K562 (cell line): ENCODE measurements around the gene GNG3. TPM values are rescaled to one million over a fixed set of nuclear protein-coding genes. Genes with fewer than 3 reads are reported as not detected.

Experiments used
- CTBP1 ChIP-seq: fragments of 450-650 bp; IDR thresholded peaks from 2 replicates; pipeline ENCODE4 v1.6.1; 2016; ENCODE audit warnings: borderline replicate concordance
- FOXP1 ChIP-seq: sonication (generic); formaldehyde crosslinking; IDR thresholded peaks from 2 replicates; pipeline ENCODE4 v1.8.0; 2022; ENCODE audit warnings: mild to moderate bottlenecking, missing genetic modification reagents
- GABPB1 ChIP-seq: sonication (generic); formaldehyde crosslinking; IDR thresholded peaks from 2 replicates; pipeline ENCODE4 v1.8.0; 2022; ENCODE audit warnings: mild to moderate bottlenecking, missing genetic modification reagents
- GABPB2 ChIP-seq: fragments of 250-450 bp; sonication (Bioruptor Pico); conservative IDR thresholded peaks from 2 replicates; pipeline ENCODE4 v1.5.1; 2021; ENCODE audit warnings: mild to moderate bottlenecking
- HDGF ChIP-seq: fragments of 450-650 bp; IDR thresholded peaks from 2 replicates; pipeline ENCODE4 v1.6.1; 2016
- HOXB6 ChIP-seq: fragments of 250-450 bp; sonication (Bioruptor Pico); IDR thresholded peaks from 2 replicates; pipeline ENCODE4 v1.5.1; 2022; ENCODE audit warnings: mild to moderate bottlenecking, borderline replicate concordance
- MCM3 ChIP-seq: fragments of 450-650 bp; IDR thresholded peaks from 2 replicates; pipeline ENCODE4 v1.6.1; 2016
- NFIX ChIP-seq: fragments of 250-450 bp; sonication (Bioruptor Pico); IDR thresholded peaks from 2 replicates; pipeline ENCODE4 v1.4.0; 2020; ENCODE audit warnings: low read depth, mild to moderate bottlenecking, moderate library complexity
- NONO ChIP-seq, 2 experiments: fragments of 200-400 bp in 1 of 2; fragments of 450-650 bp in 1 of 2; formaldehyde crosslinking in 1 of 2; IDR thresholded peaks; 2 replicates each; pipeline ENCODE4 v1.6.1; 2017; ENCODE audit warnings: low read depth in 2 of 2, mild to moderate bottlenecking in 2 of 2, moderate library complexity in 2 of 2, low read length in 1 of 2
- PATZ1 ChIP-seq: fragments of 250-450 bp; sonication (Bioruptor Pico); IDR thresholded peaks from 2 replicates; pipeline ENCODE4 v1.5.0; 2020; ENCODE audit warnings: mild to moderate bottlenecking, borderline replicate concordance
- SMC3 ChIP-seq: conservative IDR thresholded peaks from 2 replicates; pipeline ENCODE4 v1.6.1; 2011; ENCODE audit warnings: low read depth, low read length, improper control_type of control experiment; ENCODE audit not compliant: insufficient read depth
- STAT6 ChIP-seq: sonication (generic); formaldehyde crosslinking; IDR thresholded peaks from 2 replicates; pipeline ENCODE4 v1.8.1; 2023; ENCODE audit warnings: mild to moderate bottlenecking, missing genetic modification reagents
- TSC22D4 ChIP-seq: fragments of 450-650 bp; IDR thresholded peaks from 2 replicates; pipeline ENCODE4 v1.6.1; 2016; ENCODE audit warnings: missing genetic modification characterization, missing biosample characterization, control low read depth
- ZBTB7A ChIP-seq: IDR thresholded peaks from 2 replicates; pipeline ENCODE4 v1.6.1; 2011; ENCODE audit warnings: low read depth, mild to moderate bottlenecking, low read length, moderate library complexity, borderline replicate concordance; ENCODE audit not compliant: control insufficient read depth
- ZBTB8A ChIP-seq: fragments of 450-650 bp; IDR thresholded peaks from 2 replicates; pipeline ENCODE4 v1.6.1; 2018; ENCODE audit warnings: mild to moderate bottlenecking, moderate library complexity; ENCODE audit not compliant: partially characterized antibody
- ZNF316 ChIP-seq: fragments of 450-650 bp; IDR thresholded peaks from 2 replicates; pipeline ENCODE4 v1.6.1; 2016
- ZNF551 ChIP-seq: fragments of 250-450 bp; sonication (Bioruptor Pico); IDR thresholded peaks from 2 replicates; pipeline ENCODE4 v1.5.0; 2021; ENCODE audit warnings: mild to moderate bottlenecking, moderate library complexity
- polyA plus RNA-seq, 8 experiments: library from polyadenylated mRNA; depleted of rRNA in 4 of 8; stranded (reverse) in 5 of 8; unstranded in 3 of 8; fragments of >200 nt; fragmentation: Nextera tagmentation in 2 of 8; fragmentation: Illumina TruSeq in 1 of 8; extraction: Ambion mirVana in 2 of 8; extraction: Trizol in 1 of 8; gene quantifications; 2 replicates each; pipeline versions ENCODE4 v1.2.1 to v1.2.3, GENCODE V29; 2011 to 2014; ENCODE audit warnings: inconsistent platforms in 1 of 8, missing spikeins in 1 of 8
- total RNA-seq, 7 experiments: library from RNA; depleted of rRNA in 6 of 7; stranded (reverse); fragments of >200 nt in 6 of 7; fragmentation: Illumina TruSeq in 2 of 7; extraction: Trizol in 2 of 7; gene quantifications; 2 replicates each; pipeline versions ENCODE4 v1.2.1 to v1.2.3, GENCODE V29; 2011 to 2021; ENCODE audit warnings: low replicate concordance in 1 of 7
- TF ChIP-seq, protein P1 (sequence below): sonication (generic); formaldehyde crosslinking; IDR thresholded peaks from 2 replicates; pipeline ENCODE4 v1.8.0; 2023; ENCODE audit warnings: missing genetic modification reagents, mild to moderate bottlenecking, borderline replicate concordance

Gene GNG3
- total and polyA plus RNA-seq, 9 of the 15 experiments (the other 6 are each of a cell fraction or from before 2014, with no cell fraction given) = 0.07 TPM; not detected in 8

DNA sequence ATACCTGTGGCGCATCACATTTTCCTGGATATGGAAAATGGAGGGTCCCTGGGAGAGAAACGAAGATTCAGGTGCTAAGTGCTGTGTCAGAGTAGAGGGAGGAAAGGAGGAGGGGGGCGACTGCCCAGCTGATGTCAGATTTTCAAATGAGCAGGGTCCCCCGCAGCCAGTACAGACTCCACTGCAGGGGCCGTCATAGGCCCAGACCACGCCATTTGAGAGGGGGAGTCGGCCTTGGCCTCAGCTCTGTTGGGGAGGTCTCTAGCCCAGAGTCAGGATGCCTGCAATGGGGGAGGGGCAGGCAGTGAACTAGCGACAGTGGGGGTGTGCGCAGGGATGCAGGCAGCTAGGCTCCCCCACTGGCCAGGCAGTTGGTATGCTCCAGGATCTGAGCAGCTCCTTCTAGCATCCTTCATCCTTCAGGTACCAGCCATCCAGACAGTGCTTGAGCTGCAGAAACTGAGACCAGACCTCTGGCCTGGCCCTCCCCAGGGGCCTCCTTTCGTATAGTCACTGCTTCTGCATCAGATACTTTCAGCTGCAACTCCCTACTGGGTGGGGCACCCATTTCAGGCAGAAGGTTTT is at the start of gene GNG3, which contains the start of gene BSCL2 (continued):
- TF ChIP-seq, protein P1, sequence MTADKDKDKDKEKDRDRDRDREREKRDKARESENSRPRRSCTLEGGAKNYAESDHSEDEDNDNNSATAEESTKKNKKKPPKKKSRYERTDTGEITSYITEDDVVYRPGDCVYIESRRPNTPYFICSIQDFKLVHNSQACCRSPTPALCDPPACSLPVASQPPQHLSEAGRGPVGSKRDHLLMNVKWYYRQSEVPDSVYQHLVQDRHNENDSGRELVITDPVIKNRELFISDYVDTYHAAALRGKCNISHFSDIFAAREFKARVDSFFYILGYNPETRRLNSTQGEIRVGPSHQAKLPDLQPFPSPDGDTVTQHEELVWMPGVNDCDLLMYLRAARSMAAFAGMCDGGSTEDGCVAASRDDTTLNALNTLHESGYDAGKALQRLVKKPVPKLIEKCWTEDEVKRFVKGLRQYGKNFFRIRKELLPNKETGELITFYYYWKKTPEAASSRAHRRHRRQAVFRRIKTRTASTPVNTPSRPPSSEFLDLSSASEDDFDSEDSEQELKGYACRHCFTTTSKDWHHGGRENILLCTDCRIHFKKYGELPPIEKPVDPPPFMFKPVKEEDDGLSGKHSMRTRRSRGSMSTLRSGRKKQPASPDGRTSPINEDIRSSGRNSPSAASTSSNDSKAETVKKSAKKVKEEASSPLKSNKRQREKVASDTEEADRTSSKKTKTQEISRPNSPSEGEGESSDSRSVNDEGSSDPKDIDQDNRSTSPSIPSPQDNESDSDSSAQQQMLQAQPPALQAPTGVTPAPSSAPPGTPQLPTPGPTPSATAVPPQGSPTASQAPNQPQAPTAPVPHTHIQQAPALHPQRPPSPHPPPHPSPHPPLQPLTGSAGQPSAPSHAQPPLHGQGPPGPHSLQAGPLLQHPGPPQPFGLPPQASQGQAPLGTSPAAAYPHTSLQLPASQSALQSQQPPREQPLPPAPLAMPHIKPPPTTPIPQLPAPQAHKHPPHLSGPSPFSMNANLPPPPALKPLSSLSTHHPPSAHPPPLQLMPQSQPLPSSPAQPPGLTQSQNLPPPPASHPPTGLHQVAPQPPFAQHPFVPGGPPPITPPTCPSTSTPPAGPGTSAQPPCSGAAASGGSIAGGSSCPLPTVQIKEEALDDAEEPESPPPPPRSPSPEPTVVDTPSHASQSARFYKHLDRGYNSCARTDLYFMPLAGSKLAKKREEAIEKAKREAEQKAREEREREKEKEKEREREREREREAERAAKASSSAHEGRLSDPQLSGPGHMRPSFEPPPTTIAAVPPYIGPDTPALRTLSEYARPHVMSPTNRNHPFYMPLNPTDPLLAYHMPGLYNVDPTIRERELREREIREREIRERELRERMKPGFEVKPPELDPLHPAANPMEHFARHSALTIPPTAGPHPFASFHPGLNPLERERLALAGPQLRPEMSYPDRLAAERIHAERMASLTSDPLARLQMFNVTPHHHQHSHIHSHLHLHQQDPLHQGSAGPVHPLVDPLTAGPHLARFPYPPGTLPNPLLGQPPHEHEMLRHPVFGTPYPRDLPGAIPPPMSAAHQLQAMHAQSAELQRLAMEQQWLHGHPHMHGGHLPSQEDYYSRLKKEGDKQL (CRISPR knock-in tag) = no peak
- TF ChIP-seq ZNF551 (CRISPR knock-in tag) (no peak), CTBP1 (peak; percentile 55; the same call in 1 of the 2 replicates), MCM3 (no peak), TSC22D4 (no peak), ZNF316 (0 out of 2 replicates have a peak, but pooled peaks have one; percentile 9), ZBTB7A (no peak), SMC3 (no peak), GABPB1 (no peak), FOXP1 (CRISPR knock-in tag) (no peak), ZBTB8A (no peak), HOXB6 (CRISPR knock-in tag) (no peak), NONO (IDR thresholded peaks at IDR 0.05; ENCODE audit: low read depth in 2 of 2, low read length in 1 of 2) (peak in 1 of 2 experiments; percentile 97; a peak in 2 of 4 replicates), GABPB2 (no peak), PATZ1 (CRISPR knock-in tag) (no peak), HDGF (0 out of 2 replicates have a peak, but pooled peaks have one; percentile 11), NFIX (CRISPR knock-in tag) (no peak), STAT6 (CRISPR knock-in tag) (no peak)
